ENCODE results near the gene PIEZO2. TPM values are rescaled to one million over a fixed set of nuclear protein-coding genes. Genes with fewer than 3 reads are reported as not detected.

Gene PIEZO2
- total RNA-seq, 4 donors from 2014 or later = 2.4 to 5.2 (median 3.3) TPM

GRCh38 chr18:10898417-10898974, 250.9 kb downstream of the PIEZO2 start:
- WGBS = 83% methylated on average over 4 of the region's 4 CpGs
- Histone ChIP-seq H3K36me3 (no peaks in the 10 kb centered on the region), H3K27ac (replicated peaks in 1 of 4) (no peak overlapping the region), H3K9me3 (no peaks in the 10 kb centered on the region), H3K27me3 (no peaks in the 10 kb centered on the region), H3K4me3 (no peak overlapping the region), H3K4me1 (no peaks in the 10 kb centered on the region)
- TF ChIP-seq POLR2A (IDR thresholded peaks at IDR 0.05; ENCODE audit: low read depth) (no peak), POLR2AphosphoS5 (IDR thresholded peaks at IDR 0.05) (no peak), CTCF (IDR thresholded peaks at IDR 0.05) (no peak)
- DNase-seq (ENCODE audit: extremely low spot score) = peak; percentile 70
- intact Hi-C loops (cut with DNase I) = no loop called here

GRCh38 chr18:10896851-10897250, 252.5 kb downstream of the PIEZO2 start:
- Histone ChIP-seq H3K27ac (replicated peaks in 1 of 4) (no peak overlapping the region), H3K4me3 (no peak overlapping the region), H3K4me1 (no peaks in the 10 kb centered on the region), H3K36me3 (no peaks in the 10 kb centered on the region), H3K27me3 (no peaks in the 10 kb centered on the region), H3K9me3 (no peaks in the 10 kb centered on the region)
- intact Hi-C loops (cut with DNase I) = no loop called here
- 63% methylated on average over 3 of the region's 3 CpGs for WGBS
- TF ChIP-seq POLR2A (IDR thresholded peaks at IDR 0.05; ENCODE audit: low read depth) = no peak
- TF ChIP-seq CTCF (IDR thresholded peaks at IDR 0.05) = no peak
- TF ChIP-seq EP300 (IDR thresholded peaks at IDR 0.05) = no peak
- no peak for TF ChIP-seq POLR2AphosphoS5 (IDR thresholded peaks at IDR 0.05)
- DNase-seq (ENCODE audit: extremely low spot score) = no peak

GRCh38 chr18:10895976-10896375, 253.4 kb downstream of the PIEZO2 start:
- H3K9me3 ChIP-seq = no peaks in the 10 kb centered on the region
- intact Hi-C loops (cut with DNase I) = no loop called here
- 74% methylated on average over 4 of the region's 4 CpGs for WGBS

GRCh38 chr18:10894501-10894900, 254.9 kb downstream of the PIEZO2 start:
- Histone ChIP-seq H3K27me3 (no peaks in the 10 kb centered on the region), H3K27ac (replicated peaks in 1 of 4) (no peak overlapping the region), H3K4me1 (no peaks in the 10 kb centered on the region), H3K9me3 (no peaks in the 10 kb centered on the region), H3K36me3 (no peaks in the 10 kb centered on the region), H3K4me3 (no peak overlapping the region)
- 80% methylated on average over 10 of the region's 10 CpGs for WGBS
- intact Hi-C loops (cut with DNase I) = no loop called here
- peak; percentile 50 for DNase-seq (ENCODE audit: extremely low spot score)
- no peak for TF ChIP-seq POLR2A (IDR thresholded peaks at IDR 0.05; ENCODE audit: low read depth)
- no peak for TF ChIP-seq EP300 (IDR thresholded peaks at IDR 0.05)

More at GRCh38 chr18:10895976-10896375, 253.4 kb downstream of the PIEZO2 start:
- Histone ChIP-seq H3K4me1 (no peaks in the 10 kb centered on the region), H3K4me3 (no peak overlapping the region), H3K36me3 (no peaks in the 10 kb centered on the region), H3K27ac (replicated peaks in 1 of 4) (no peak overlapping the region), H3K27me3 (no peaks in the 10 kb centered on the region)
- DNase-seq (ENCODE audit: extremely low spot score) = no peak
- TF ChIP-seq CTCF (IDR thresholded peaks at IDR 0.05) (no peak), EP300 (IDR thresholded peaks at IDR 0.05) (no peak), POLR2A (IDR thresholded peaks at IDR 0.05; ENCODE audit: low read depth) (no peak), POLR2AphosphoS5 (IDR thresholded peaks at IDR 0.05) (no peak)

- no peaks in the 10 kb centered on the region for H3K27me3 ChIP-seq
- H3K9me3 ChIP-seq = no peaks in the 10 kb centered on the region
- H3K27ac ChIP-seq (replicated peaks in 1 of 4) = no peak overlapping the region
- no peak overlapping the region for H3K4me3 ChIP-seq
- no peaks in the 10 kb centered on the region for H3K36me3 ChIP-seq
- H3K4me1 ChIP-seq = no peaks in the 10 kb centered on the region
- peak; percentile 66 for DNase-seq (ENCODE audit: extremely low spot score)
- WGBS = 96% methylated on average over 5 of the region's 5 CpGs
- intact Hi-C loops (cut with DNase I) = no loop called here
- TF ChIP-seq POLR2AphosphoS5 (IDR thresholded peaks at IDR 0.05) (no peak), POLR2A (IDR thresholded peaks at IDR 0.05; ENCODE audit: low read depth) (no peak), EP300 (IDR thresholded peaks at IDR 0.05) (no peak), CTCF (IDR thresholded peaks at IDR 0.05) (no peak)
Observed at GRCh38 chr18:10893761-10894160, 255.6 kb downstream of the PIEZO2 start.
